ENCODE data around the gene CCDC180.

CCDC180 gene

GRCh38 chr9:97283768-97284167 lies 23.7 kb upstream of the CCDC180 start:
- TF ChIP-seq CTCF (IDR thresholded peaks at IDR 0.05; ENCODE audit: control insufficient read depth, insufficient read depth, low read depth, low read length, missing control alignments), result no peak

GRCh38 chr9:97284798-97285197 lies 22.7 kb upstream of the CCDC180 start:
- no peak for TF ChIP-seq CTCF (IDR thresholded peaks at IDR 0.05; ENCODE audit: control insufficient read depth, insufficient read depth, low read depth, low read length, missing control alignments)
- DNase-seq (ENCODE audit: low read depth), result no peak
- no peak overlapping the region for H3K4me3 ChIP-seq (ENCODE audit: control insufficient read depth, low read depth, low read length)

More at GRCh38 chr9:97283768-97284167, 23.7 kb upstream of the CCDC180 start:
- no peak overlapping the region for H3K4me3 ChIP-seq (ENCODE audit: control insufficient read depth, low read depth, low read length)
- no peak for DNase-seq (ENCODE audit: low read depth)

- DNase-seq (ENCODE audit: low read depth), result no peak
- no peak for TF ChIP-seq CTCF (IDR thresholded peaks at IDR 0.05; ENCODE audit: control insufficient read depth, insufficient read depth, low read depth, low read length, missing control alignments)
- no peak overlapping the region for H3K4me3 ChIP-seq (ENCODE audit: control insufficient read depth, low read depth, low read length)
Observed at GRCh38 chr9:97292200-97292599, 15.3 kb upstream of the CCDC180 start.

- H3K4me3 ChIP-seq (ENCODE audit: control insufficient read depth, low read depth, low read length), result no peak overlapping the region
- DNase-seq (ENCODE audit: low read depth), result no peak
- no peak for TF ChIP-seq CTCF (IDR thresholded peaks at IDR 0.05; ENCODE audit: control insufficient read depth, insufficient read depth, low read depth, low read length, missing control alignments)
Observed at GRCh38 chr9:97293207-97293721, 14.2 kb upstream of the CCDC180 start.

GRCh38 chr9:97293818-97294217 lies 13.6 kb upstream of the CCDC180 start:
- no peak for TF ChIP-seq CTCF (IDR thresholded peaks at IDR 0.05; ENCODE audit: control insufficient read depth, insufficient read depth, low read depth, low read length, missing control alignments)
- no peak for DNase-seq (ENCODE audit: low read depth)
- no peak overlapping the region for H3K4me3 ChIP-seq (ENCODE audit: control insufficient read depth, low read depth, low read length)

GRCh38 chr9:97297889-97298288 lies 9.6 kb upstream of the CCDC180 start:
- H3K4me3 ChIP-seq (ENCODE audit: control insufficient read depth, low read depth, low read length), result no peak overlapping the region
- TF ChIP-seq CTCF (IDR thresholded peaks at IDR 0.05; ENCODE audit: control insufficient read depth, insufficient read depth, low read depth, low read length, missing control alignments), result no peak
- no peak for DNase-seq (ENCODE audit: low read depth)
